ENCODE data around the gene DYRK3.
A peak's percentile ranks its signal among the peaks of the same experiment; 100 is the strongest.
"Not testable (repeated sequence)": the region's sequence is repeated elsewhere in the genome, so short reads cannot be mapped to it uniquely, and the experiment has no call there.

Gene DYRK3

DNA sequence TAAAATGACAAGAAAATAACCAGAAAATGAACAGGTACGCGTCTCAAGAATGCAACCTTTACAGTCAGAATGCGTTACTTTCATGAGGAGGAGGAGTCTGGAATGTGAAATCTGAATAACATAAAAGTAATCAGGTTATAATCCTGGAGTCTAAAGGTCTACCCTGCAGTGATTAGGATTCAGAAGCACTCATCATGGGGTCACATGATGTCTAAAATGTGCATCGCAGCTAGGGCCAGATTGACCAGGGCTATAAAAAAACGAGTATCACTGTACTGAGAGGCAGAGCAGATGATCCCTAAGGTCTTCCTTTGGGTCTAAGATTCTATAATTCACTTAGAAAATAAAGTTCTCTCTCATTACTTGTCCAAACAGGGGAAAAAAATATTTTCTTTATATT is 30.5 kb upstream of the DYRK3 start:
- TF ChIP-seq, protein P1, sequence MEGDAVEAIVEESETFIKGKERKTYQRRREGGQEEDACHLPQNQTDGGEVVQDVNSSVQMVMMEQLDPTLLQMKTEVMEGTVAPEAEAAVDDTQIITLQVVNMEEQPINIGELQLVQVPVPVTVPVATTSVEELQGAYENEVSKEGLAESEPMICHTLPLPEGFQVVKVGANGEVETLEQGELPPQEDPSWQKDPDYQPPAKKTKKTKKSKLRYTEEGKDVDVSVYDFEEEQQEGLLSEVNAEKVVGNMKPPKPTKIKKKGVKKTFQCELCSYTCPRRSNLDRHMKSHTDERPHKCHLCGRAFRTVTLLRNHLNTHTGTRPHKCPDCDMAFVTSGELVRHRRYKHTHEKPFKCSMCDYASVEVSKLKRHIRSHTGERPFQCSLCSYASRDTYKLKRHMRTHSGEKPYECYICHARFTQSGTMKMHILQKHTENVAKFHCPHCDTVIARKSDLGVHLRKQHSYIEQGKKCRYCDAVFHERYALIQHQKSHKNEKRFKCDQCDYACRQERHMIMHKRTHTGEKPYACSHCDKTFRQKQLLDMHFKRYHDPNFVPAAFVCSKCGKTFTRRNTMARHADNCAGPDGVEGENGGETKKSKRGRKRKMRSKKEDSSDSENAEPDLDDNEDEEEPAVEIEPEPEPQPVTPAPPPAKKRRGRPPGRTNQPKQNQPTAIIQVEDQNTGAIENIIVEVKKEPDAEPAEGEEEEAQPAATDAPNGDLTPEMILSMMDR (IDR thresholded peaks at IDR 0.05; ENCODE audit: low read depth, low read length), result no peak
- H3K4me3 ChIP-seq (replicated peaks in 1 of 2; ENCODE audit: low read depth in 2 of 2, low read length in 2 of 2), result no peak overlapping the region
- no peak for DNase-seq (ENCODE audit: low read depth in 2 of 2)

GRCh38 chr1:206606867-206607266 is 28.5 kb upstream of the DYRK3 start:
- no peak overlapping the region for H3K4me3 ChIP-seq (replicated peaks in 1 of 2; ENCODE audit: low read depth in 2 of 2, low read length in 2 of 2)
- TF ChIP-seq, protein P1 (IDR thresholded peaks at IDR 0.05; ENCODE audit: low read depth, low read length), result peak; percentile 58
- peak; percentile 34 to 39 for DNase-seq (ENCODE audit: low read depth in 2 of 2)

GRCh38 chr1:206608108-206608698 is 27.1 kb upstream of the DYRK3 start:
- no peak overlapping the region for H3K4me3 ChIP-seq (replicated peaks in 1 of 2; ENCODE audit: low read depth in 2 of 2, low read length in 2 of 2)
- DNase-seq (ENCODE audit: low read depth in 2 of 2), result peak; percentile 54 to 60
- TF ChIP-seq, protein P1 (IDR thresholded peaks at IDR 0.05; ENCODE audit: low read depth, low read length), result peak; percentile 87

GRCh38 chr1:206609229-206609991 is 25.9 kb upstream of the DYRK3 start:
- no peak overlapping the region for H3K4me3 ChIP-seq (replicated peaks in 1 of 2; ENCODE audit: low read depth in 2 of 2, low read length in 2 of 2)
- TF ChIP-seq, protein P1 (IDR thresholded peaks at IDR 0.05; ENCODE audit: low read depth, low read length), result no peak
- peak in 1 of 2 donors; percentile 42 for DNase-seq (ENCODE audit: low read depth in 2 of 2)

GRCh38 chr1:206612129-206612876 is 23.0 kb upstream of the DYRK3 start, which contains the start of gene EIF2D:
EIF2D (minus strand) TSS chr1:206612465; CDS start chr1:206612342, 123 bp downstream.
- TF ChIP-seq, protein P1 (IDR thresholded peaks at IDR 0.05; ENCODE audit: low read depth, low read length), result peak; percentile 78
- DNase-seq (ENCODE audit: low read depth in 2 of 2), result peak; percentile 94 to 96
- H3K4me3 ChIP-seq (replicated peaks in 1 of 2; ENCODE audit: low read depth in 2 of 2, low read length in 2 of 2), result peak within 1 kb of the TSS; percentile 70 to 87

DNA sequence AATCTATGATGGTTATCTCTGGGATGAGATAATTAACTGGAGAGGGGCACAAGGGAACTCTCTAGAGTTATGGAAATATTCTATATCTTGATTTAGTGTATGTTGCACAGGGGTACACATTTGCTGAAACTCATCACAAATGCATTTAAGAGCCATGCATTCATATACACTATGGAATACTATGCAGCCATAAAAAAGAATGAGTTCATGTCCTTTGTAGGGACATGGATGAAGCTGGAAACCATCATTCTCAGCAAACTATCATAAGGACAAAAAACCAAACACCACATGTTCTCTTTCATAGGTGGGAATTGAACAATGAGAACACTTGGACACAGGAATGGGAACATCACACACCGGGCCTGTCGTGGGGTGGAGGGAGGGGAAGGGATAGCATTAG is 8.9 kb upstream of the DYRK3 start:
- not testable (repeated sequence) for DNase-seq (ENCODE audit: low read depth in 2 of 2); H3K4me3 ChIP-seq (replicated peaks in 1 of 2; ENCODE audit: low read depth in 2 of 2, low read length in 2 of 2)

GRCh38 chr1:206628916-206629315 is 6.4 kb upstream of the DYRK3 start:
- TF ChIP-seq, protein P1 (IDR thresholded peaks at IDR 0.05; ENCODE audit: low read depth, low read length), result no peak
- H3K4me3 ChIP-seq (replicated peaks in 1 of 2; ENCODE audit: low read depth in 2 of 2, low read length in 2 of 2), result no peak overlapping the region
- no peak for DNase-seq (ENCODE audit: low read depth in 2 of 2)
